Heart left ventricle (tissue), 16 donors: Measurements from ENCODE around the gene NOL12. TPM values are rescaled to one million over a fixed set of nuclear protein-coding genes. Genes with fewer than 3 reads are reported as not detected.

Experiments
- ATAC-seq, 4 donors: fragments of 200-7000 bp; cut with Tn5 transposase; one replicate each; pipeline ENCODE4 v1.9.1; 2020 to 2022; ENCODE audit warnings: moderate library complexity in 4 of 4, mild to moderate bottlenecking in 3 of 4, moderate number of reproducible peaks in 1 of 4
- DNase-seq, 5 donors: peaks; one replicate each; pipeline ENCODE4 v3.0.0-alpha.2; 2020
- H3K27ac ChIP-seq, 12 donors: fragments of 200-600 bp; sonication (generic) in 4 of 12; one replicate each; pipeline versions ENCODE4 v1.5.0 to v1.8.0; 2016 to 2022; ENCODE audit warnings: mild to moderate bottlenecking in 2 of 12
- H3K27me3 ChIP-seq, 9 donors: fragments of 200-600 bp; sonication (generic) in 2 of 9; one replicate each; pipeline versions ENCODE4 v1.5.1 to v1.8.0; 2016 to 2022; ENCODE audit warnings: mild to moderate bottlenecking in 3 of 9
- H3K36me3 ChIP-seq, 9 donors: fragments of 200-600 bp; sonication (generic) in 2 of 9; one replicate each; pipeline versions ENCODE4 v1.5.0 to v1.8.0; 2018 to 2022; ENCODE audit warnings: mild to moderate bottlenecking in 2 of 9
- H3K4me1 ChIP-seq, 12 donors: fragments of 200-600 bp; sonication (generic) in 4 of 12; one replicate each; pipeline versions ENCODE4 v1.5.0 to v1.8.0; 2016 to 2022; ENCODE audit warnings: mild to moderate bottlenecking in 3 of 12
- H3K4me3 ChIP-seq, 12 donors: fragments of 200-600 bp; sonication (generic) in 4 of 12; one replicate each; pipeline versions ENCODE4 v1.5.0 to v1.8.0; 2017 to 2022; ENCODE audit warnings: mild to moderate bottlenecking in 9 of 12, moderate library complexity in 4 of 12
- H3K9me3 ChIP-seq, 12 donors: fragments of 200-600 bp; sonication (generic) in 4 of 12; one replicate each; pipeline versions ENCODE4 v1.5.0 to v1.8.0; 2016 to 2022; ENCODE audit warnings: mild to moderate bottlenecking in 1 of 12
- CTCF ChIP-seq, 12 donors: fragments of 200-600 bp; sonication (generic) in 4 of 12; IDR thresholded peaks; one replicate each; pipeline versions ENCODE4 v1.5.0 to v1.8.0; 2018 to 2022; ENCODE audit warnings: antibody characterized with exemption in 12 of 12, mild to moderate bottlenecking in 5 of 12
- POLR2A ChIP-seq, 2 donors: fragments of 450-650 bp; IDR thresholded peaks; one replicate each; pipeline ENCODE4 v1.6.1; 2017; ENCODE audit warnings: antibody characterized with exemption in 2 of 2, mild to moderate bottlenecking in 2 of 2, moderate library complexity in 2 of 2
- WGBS, 4 donors: extraction: QIAGEN DNeasy Blood & Tissue Kit in 2 of 4; methylation state at CpG; one replicate each; pipeline versions ENCODE4 v1.1.5 to v1.1.7; 2013 to 2018; 5-methylcytosine and 5-hydroxymethylcytosine counted together
- intact Hi-C, 10 donors: fragments of 100-400 bp; cut with DNase I; formaldehyde crosslinking; loops; one replicate each; pipeline versions ENCODE4 v1.11.1 to v1.14.2; 2022
- polyA plus RNA-seq, 2 donors: library from polyadenylated mRNA; stranded (reverse); fragments of 200-250 nt; gene quantifications; one replicate each; pipeline ENCODE4 v1.2.3, GENCODE V29; 2013
- total RNA-seq, 9 donors: library from RNA; depleted of rRNA in 2 of 9; stranded (reverse); fragments of >200 nt in 2 of 9; fragmentation: NEBNext Ultra II Directional in 3 of 9; extraction: Animal tissue kit (Norgen Biotek cat#: 25700) in 3 of 9; gene quantifications; one replicate each; pipeline versions ENCODE4 v1.1.0 to v1.2.4, GENCODE V29; 2016 to 2023
- donor health status: ischemic (EF 13 %, LVEDD 7.1; RV severe dilation, severe dysfunction).
- donor health status: healthy with polysubstance abuse.
- donor health status: DM: no; HTN: yes; CAD: no.
- donor health status: DM: no; HTN: no; CAD: no.
- donor health status: ischemic (EF 25% LVEDD 6.9; RV normal size, moderate dysfunction).
- donor health status: ischemic (EF 25% LVEDD 5.7; RV mildly dilated, moderate dysfunction).
- donor health status: healthy.
- donor health status: DM: yes; HTN: yes; CAD: no.
- donor health status: ischemic (EF 35%, LVEDD 5.7; RV mildly dilated, moderate dysfunction).
- donor health status: nonischemic (EF 11% LVEDD 7.7; RV severe dilation, severe dysfunction).
- donor health status: DM: yes; HTN: yes; CAD: no.
- donor health status: PGD.
- donor health status: ischemic (EF 29% LVEDD 5.4; RV normal size, mild dysfunction).
- donor health status: nonischemic (EF 23%, LVEDD 6.1; RV moderate dilation, normal function).

The NOL12 gene
- total and polyA plus RNA-seq, 11 donors = 8.0 to 29.2 (median 14.3) TPM

GRCh38 chr22:37659897-37660708 is 26.0 kb upstream of the NOL12 start:
- no peak for TF ChIP-seq POLR2A (IDR thresholded peaks at IDR 0.05)
- no peak for TF ChIP-seq CTCF (IDR thresholded peaks at IDR 0.05)
- 80 to 83% (median 82%) methylated on average over 14 of the region's 14 CpGs for WGBS, 4 donors
- peak overlapping the region in 10 of 12 donors; percentile 51 to 86 (median 66) for H3K4me3 ChIP-seq
- DNase-seq (no peak), ATAC-seq (no peak)
- peaks cover 0 to under 1% (median 0%) of the 10 kb centered on the region in 9 donors for H3K36me3 ChIP-seq
- intact Hi-C loops = loop anchor here in 5 of 10 donors (2.0 kb wide), 2 partner anchors 15 to 21 kb away; partner anchors contain the start of gene LGALS1 (in 4 of the 5)
- peak overlapping the region in 6 of 12 donors; percentile 51 to 87 (median 73) for H3K27ac ChIP-seq
- peaks cover 0 to 62% (median 43%) of the 10 kb centered on the region in 12 donors for H3K4me1 ChIP-seq
- H3K27me3 ChIP-seq = no peaks in the 10 kb centered on the region
- no peaks in the 10 kb centered on the region for H3K9me3 ChIP-seq

- Histone ChIP-seq H3K9me3 (no peaks in the 10 kb centered on the region), H3K27ac (peak overlapping the region in 10 of 12 donors; percentile 18 to 87 (median 70)), H3K36me3 (peaks cover 0 to 6% (median 3%) of the 10 kb centered on the region in 9 donors), H3K4me1 (peaks cover 0 to 60% (median 43%) of the 10 kb centered on the region in 12 donors), H3K4me3 (peak overlapping the region in 2 of 12 donors; percentile 2 to 65), H3K27me3 (no peaks in the 10 kb centered on the region)
- TF ChIP-seq CTCF (IDR thresholded peaks at IDR 0.05) (no peak), POLR2A (IDR thresholded peaks at IDR 0.05) (no peak)
- 75 to 83% (median 78%) methylated on average over 2 of the region's 2 CpGs for WGBS, 4 donors
- DNase-seq (no peak), ATAC-seq (no peak)
- intact Hi-C loops = loop anchor here in 2 of 10 donors (2.0 kb wide), 1 partner anchor 20 kb away; no protein-coding TSS in a partner anchor
Observed at GRCh38 chr22:37660709-37661045, 25.5 kb upstream of the NOL12 start.

GRCh38 chr22:37661160-37661924 is 24.8 kb upstream of the NOL12 start:
- Histone ChIP-seq H3K9me3 (no peaks in the 10 kb centered on the region), H3K36me3 (peaks cover 0 to 12% (median 10%) of the 10 kb centered on the region in 9 donors), H3K4me3 (peak overlapping the region in 2 of 12 donors; percentile 16 to 65), H3K27me3 (no peaks in the 10 kb centered on the region), H3K4me1 (peaks cover 0 to 56% (median 42%) of the 10 kb centered on the region in 12 donors), H3K27ac (peak overlapping the region in 11 of 12 donors; percentile 18 to 87 (median 71))
- TF ChIP-seq CTCF (IDR thresholded peaks at IDR 0.05) = peak; percentile 5 to 62 (median 33)
- TF ChIP-seq POLR2A (IDR thresholded peaks at IDR 0.05) = no peak
- intact Hi-C loops = loop anchor here in 2 of 10 donors (2.0 kb wide), 1 partner anchor 19 kb away; no protein-coding TSS in a partner anchor
- WGBS, 4 donors = 37 to 46% (median 40%) methylated on average over 11 to 12 of the region's 12 CpGs
- peak in 1 of 5 donors; percentile 52 for DNase-seq
- ATAC-seq = peak; percentile 12 to 37 (median 20)
